GM12865 (cell line): ENCODE results near the gene NOXO1.

Experiments used
- DNase-seq: peaks from one replicate; pipeline ENCODE4 v3.0.0; 2010; ENCODE audit warnings: low read depth
- H3K4me3 ChIP-seq: 2 replicates; pipeline ENCODE4 v1.5.1; 2011; ENCODE audit warnings: mild to moderate bottlenecking, low read depth, low read length, control low read depth
- CTCF ChIP-seq: IDR thresholded peaks from 2 replicates; pipeline ENCODE4 v1.5.1; 2011; ENCODE audit warnings: low read length, control low read depth, low read depth, inconsistent platforms; ENCODE audit not compliant: insufficient read depth; ENCODE audit errors: missing control alignments

NOXO1 gene

GRCh38 chr16:1990351-1991134, 9.3 kb upstream of the NOXO1 start:
- H3K4me3 ChIP-seq: peak overlapping the region; percentile 76
- peak; percentile 54 for DNase-seq
- no peak for TF ChIP-seq CTCF

- peak overlapping the region; percentile 76; the same call in 1 of the 2 replicates for H3K4me3 ChIP-seq
- TF ChIP-seq CTCF: no peak
- no peak for DNase-seq
Observed at GRCh38 chr16:1990101-1990350, 8.8 kb upstream of the NOXO1 start.

GRCh38 chr16:1989209-1990100, 8.2 kb upstream of the NOXO1 start, which contains the start of gene SYNGR3:
Gene SYNGR3, plus strand, starts transcription at chr16:1989970. Its CDS starts 133 bp downstream, at chr16:1990103.
- TF ChIP-seq CTCF: no peak
- DNase-seq: no peak
- H3K4me3 ChIP-seq: peak within 1 kb of the TSS; percentile 76

GRCh38 chr16:1987198-1987597, 5.9 kb upstream of the NOXO1 start:
- no peak overlapping the region for H3K4me3 ChIP-seq
- DNase-seq: no peak
- no peak for TF ChIP-seq CTCF

GRCh38 chr16:1985466-1986150, 4.3 kb upstream of the NOXO1 start:
- no peak for TF ChIP-seq CTCF
- no peak for DNase-seq
- peak overlapping the region; percentile 91 for H3K4me3 ChIP-seq

GRCh38 chr16:1984347-1985225, 3.3 kb upstream of the NOXO1 start:
- peak overlapping the region; percentile 91 for H3K4me3 ChIP-seq
- no peak for DNase-seq
- TF ChIP-seq CTCF: no peak
